HG03108 (cell line): ENCODE measurements around the gene TNFRSF8.

ENCODE experiments used
- ATAC-seq: cut with Tn5 transposase; IDR thresholded peaks from one replicate; pipeline ENCODE4 v1.9.1; 2021; ENCODE audit warnings: moderate library complexity; ENCODE audit not compliant: unreplicated experiment

TNFRSF8 gene

GRCh38 chr1:12113433-12114339 lies 50.6 kb downstream of the TNFRSF8 start:
- ATAC-seq, result no peak

DNA sequence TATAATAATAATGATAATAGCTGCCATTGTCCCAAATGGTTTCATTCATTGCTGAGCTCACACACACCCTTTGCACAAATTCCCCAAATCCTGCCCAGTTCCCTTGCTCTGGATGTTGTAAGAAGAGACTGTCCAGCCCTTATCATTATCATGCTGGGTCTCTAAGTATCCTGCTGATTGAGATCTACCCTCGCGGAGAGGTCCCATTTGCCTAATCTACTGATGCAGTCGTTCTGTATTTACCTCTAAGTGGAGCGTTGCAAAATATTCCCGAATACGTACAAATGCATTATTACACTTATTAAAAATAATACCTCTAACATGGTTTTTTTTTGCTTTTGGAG lies 51.2 kb downstream of the TNFRSF8 start:
- no peak for ATAC-seq

DNA sequence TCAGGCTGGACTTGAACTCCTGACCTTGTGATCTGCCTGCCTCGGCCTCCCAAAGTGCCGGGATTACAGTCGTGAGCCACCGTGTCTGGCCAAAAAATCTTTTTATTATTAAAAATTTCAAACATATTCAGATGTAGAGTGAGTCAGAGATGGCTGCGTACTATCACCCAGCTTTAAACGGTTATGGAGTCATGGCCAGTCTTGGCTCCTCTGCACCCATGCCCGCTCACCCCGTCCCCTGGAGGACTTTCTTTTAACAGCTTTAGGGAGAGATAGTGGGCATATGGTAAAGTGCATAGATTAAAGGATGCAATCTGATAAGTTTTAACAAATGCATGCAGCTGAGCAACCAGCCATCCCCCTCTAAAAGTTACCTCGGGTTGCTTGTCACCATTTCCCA lies 51.8 kb downstream of the TNFRSF8 start:
- ATAC-seq, result no peak

- no peak for ATAC-seq
Measured at GRCh38 chr1:12121212-12122003, 58.3 kb downstream of the TNFRSF8 start.

DNA sequence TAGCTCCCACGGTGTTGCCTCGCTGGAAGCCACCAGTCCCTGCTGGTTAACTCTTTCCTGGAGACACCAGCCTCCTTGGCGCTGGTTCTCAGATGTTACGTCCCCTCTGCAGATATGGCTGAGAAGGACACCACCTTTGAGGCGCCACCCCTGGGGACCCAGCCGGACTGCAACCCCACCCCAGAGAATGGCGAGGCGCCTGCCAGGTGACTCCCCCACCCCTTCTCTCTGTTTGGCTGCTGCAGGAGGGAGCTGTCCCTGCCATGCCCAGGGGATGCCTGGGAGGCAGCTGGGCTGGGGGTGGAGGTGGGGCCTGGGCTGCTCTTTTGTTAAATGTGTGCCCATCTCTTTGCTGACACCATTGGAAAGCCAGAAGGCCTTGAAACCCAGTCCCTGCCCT lies 60.1 kb downstream of the TNFRSF8 start:
- no peak for ATAC-seq

DNA sequence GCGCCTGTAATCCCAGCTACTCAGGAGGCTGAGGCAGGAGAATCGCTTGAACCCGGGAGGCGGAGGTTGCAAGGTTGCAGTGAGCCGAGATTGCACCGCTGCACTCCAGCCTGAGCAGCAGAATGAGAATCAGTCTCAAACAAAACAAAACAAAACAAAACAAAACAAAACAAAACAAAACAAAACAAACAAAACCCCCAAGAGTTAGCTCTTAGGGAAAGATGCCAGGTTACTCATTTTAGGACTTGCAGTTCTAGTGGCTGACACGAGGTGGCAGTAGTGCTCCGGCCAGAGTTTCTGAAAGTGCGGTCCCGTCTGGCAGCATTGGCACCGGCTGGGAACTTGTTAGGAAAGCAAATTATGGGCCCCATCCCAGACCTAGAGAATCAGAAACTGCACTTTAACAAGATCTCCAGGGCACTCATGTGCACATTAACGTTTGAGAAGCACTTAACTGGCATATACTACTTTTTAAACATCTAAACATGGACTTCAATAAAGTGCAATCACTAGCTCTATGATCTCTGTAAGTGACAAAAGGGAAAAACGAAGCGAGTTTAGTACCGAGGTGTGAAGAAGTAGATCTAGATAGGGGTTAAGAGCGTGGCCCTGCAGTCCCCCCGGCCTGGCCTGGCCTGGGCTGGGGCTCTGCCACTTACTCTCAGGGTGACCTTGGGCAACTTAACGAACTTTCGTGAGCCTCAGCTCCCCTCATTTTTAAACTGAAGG lies 61.8 kb downstream of the TNFRSF8 start:
- ATAC-seq, result no peak

GRCh38 chr1:12125422-12126355 lies 62.6 kb downstream of the TNFRSF8 start:
- ATAC-seq, result no peak

- ATAC-seq, result no peak
Measured at GRCh38 chr1:12126781-12127180, 63.7 kb downstream of the TNFRSF8 start.

DNA sequence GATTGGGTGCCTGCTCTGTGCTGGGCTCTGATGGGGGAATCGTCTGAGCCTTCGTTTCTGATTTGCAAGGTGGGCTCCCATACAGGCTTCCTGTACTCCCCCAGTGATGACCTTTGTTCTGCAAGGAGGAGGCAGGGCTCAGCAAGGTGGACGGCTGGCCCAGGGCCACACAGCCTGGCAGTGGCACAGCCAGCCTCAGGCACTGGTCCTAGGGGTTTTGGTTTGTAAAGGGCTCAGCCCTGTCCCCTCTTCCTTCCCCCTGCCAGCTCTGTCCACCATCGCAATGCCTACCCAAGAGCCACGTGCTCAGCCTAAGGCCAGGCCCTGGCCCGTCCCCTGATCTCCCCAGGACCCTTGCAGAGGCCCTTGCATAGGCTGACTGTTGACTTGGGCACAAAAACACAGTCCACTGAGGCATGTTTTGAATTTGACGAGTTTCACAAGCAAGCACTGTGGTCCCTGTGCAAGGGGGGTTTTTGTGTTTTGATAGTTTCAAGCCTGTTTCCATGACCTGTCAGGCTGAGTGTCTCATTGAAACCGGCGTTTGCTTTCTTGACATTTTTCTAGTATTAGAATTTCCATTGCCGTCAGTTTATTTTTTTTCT lies 64.2 kb downstream of the TNFRSF8 start:
- ATAC-seq, result no peak

DNA sequence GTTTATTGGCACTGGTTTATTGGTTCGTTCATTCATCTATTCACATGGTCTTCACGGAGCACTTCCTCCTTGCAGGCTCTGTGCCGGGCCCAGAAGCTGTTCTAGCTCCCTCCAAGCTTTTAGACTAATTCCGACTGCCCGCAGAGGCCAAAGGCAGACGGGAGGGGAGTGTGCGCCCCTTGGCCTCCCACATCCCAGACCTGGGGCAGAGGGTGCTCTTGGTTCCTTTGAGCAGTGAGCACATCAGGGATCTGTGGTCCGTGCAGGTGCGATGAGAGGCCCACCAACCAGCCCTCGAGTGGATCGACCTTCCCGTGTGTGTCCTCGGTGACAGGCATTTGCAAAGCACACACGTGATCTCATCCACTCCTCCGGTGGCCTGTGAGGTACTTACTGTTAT lies 65.0 kb downstream of the TNFRSF8 start:
- no peak for ATAC-seq

- no peak for ATAC-seq
Measured at GRCh38 chr1:12129624-12130023, 66.5 kb downstream of the TNFRSF8 start.

DNA sequence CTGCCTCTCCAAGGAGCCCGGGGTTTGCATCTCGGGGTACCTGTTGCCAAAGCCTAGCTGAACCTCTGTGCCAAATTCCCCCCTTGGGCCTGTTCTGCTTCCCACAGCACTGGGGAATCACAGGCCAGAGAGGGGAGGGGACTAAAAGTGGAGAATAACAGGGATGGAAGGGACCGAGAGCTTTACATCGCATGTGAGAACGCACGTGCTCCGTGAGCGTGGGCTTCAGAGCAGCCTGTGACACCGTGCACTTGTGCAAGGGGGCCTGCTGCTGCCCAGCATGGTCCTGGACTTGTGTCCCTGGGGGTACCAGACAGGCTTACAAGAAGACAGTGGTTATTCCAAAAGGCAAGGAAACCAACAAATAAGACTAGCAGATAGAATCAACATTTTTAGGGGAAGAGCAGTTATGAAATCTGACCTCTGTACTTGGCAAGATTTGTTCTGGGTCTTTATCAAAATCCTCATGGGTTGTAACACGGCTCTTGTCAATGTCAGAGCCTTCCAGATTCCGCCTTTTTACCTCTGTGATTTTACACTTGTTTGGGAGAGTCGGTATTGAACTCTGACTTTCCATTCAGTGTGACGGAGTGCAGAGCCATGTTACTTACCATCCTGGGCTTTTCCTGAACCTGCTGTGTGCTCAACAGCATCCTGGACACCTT lies 67.5 kb downstream of the TNFRSF8 start:
- ATAC-seq, result no peak

GRCh38 chr1:12132078-12132477 lies 69.0 kb downstream of the TNFRSF8 start:
- ATAC-seq, result no peak

- ATAC-seq, result no peak
Measured at GRCh38 chr1:12134716-12135115, 71.6 kb downstream of the TNFRSF8 start.

DNA sequence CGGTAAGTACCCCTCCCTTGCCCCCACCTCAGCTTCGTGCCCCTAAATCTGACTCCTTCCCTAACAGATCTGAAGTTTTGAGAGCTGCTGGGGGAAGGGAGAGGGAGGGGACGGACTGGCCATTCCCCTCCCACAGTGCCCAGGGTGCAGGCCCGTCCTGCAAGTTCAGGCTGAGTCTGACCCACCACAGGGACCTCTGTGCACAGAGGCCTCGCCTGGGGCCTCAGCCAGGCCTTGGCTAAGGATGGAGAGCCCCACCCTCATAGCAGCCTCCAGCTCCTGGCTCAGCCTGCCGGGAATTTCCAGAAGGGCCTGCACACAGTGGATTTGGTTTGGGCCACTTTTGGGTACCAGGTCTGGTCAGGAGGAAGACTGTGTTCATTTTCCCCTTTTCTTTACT lies 72.5 kb downstream of the TNFRSF8 start:
- no peak for ATAC-seq

DNA sequence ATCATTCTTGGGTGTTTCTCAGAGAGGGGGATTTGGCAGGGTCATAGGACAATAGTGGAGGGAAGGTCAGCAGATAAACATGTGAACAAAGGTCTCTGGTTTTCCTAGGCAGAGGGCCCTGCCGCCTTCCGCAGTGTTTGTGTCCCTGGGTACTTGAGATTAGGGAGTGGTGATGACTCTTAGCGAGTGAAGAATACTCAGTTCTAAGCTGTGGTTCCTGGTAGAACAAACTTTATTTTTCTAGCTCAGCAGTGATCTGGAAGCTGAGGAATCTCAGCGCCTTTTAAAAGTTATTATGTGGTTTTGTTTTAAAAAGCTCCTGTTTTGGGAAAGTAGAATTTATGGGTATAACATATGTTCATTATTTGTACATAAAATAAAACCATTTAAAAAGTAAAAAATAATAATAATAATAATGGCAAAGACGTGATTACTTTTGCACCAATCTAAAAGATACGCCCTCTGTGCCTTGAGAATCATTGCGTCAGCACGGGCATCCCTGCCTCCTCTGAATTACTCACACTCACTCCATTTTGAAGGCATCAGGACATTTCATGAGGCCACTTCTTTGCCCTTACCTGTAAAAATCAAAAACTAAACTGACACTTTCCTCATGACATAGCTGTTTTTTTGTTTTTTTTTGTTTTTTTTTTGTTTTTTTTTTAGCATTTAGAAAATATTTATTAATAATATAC lies 74.0 kb downstream of the TNFRSF8 start:
- ATAC-seq, result no peak

GRCh38 chr1:12138196-12139168 lies 75.4 kb downstream of the TNFRSF8 start:
- ATAC-seq, result no peak

DNA sequence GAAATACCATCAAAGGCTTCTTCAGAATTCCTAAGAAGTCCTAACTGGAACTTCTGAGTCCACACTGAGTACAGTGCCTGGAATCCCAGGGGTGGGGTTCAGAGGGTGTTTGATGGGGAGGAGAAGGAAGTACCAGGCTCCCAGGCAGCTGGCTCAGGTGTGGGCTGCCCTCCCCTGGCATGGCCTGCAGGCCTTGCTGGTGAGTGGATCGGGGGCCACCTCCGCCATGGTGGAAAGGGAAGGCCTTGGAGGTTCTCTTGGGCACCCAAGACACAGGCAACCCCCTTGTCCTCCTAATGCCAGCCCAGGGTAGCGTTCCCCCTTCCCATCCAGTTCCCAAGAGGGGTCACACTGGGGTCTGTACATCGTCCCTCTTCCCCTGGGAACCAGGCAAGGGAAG lies 76.9 kb downstream of the TNFRSF8 start:
- no peak for ATAC-seq
